Measurements from ENCODE around the gene CHST11. TPM values are rescaled to one million over a fixed set of nuclear protein-coding genes. Genes with fewer than 3 reads are reported as not detected.

CHST11 gene
- total RNA-seq, result 51.0 and 76.7 TPM in 2 replicates

DNA sequence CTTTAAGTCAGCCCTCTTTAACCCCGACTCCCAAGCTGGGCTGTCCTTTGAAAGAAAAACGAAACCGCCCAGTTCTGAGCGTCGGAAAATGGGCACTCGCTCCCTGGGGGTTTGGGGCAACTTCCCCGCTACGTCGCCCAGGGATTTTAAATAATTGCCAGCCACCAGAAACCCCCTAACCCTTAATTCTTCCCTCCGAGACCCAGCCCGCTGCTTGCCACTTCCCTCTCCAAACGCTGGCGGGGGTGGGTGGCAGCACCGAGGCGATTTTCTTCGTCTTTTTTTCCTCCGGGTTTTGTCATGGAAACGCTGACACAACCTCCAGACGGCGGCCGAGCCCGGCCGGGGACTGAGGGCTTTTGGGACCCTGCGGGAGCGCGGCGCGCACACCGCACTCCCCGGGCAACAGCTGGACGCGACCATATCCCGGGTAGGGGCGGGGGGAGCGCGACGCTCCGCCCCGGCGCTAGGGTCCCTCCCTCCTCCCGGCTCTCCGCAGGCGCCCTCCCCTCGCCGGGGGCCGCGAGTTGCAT, at the start of gene CHST11:
TSS of gene CHST11 (plus strand) at position 532 of the 533 bp plus-strand sequence.

Other genes with a start within 250 kb of the CHST11 start
- gene TXNRD1, start 241.2 kb upstream of the CHST11 start, total RNA-seq, result 478 and 515 TPM in 2 replicates
- 4.7 and 7.2 TPM in 2 replicates for gene EID3, start 153.2 kb upstream of the CHST11 start, total RNA-seq